C4-2B (cell line): ENCODE data around the gene CYTH3.

Source experiments
- H3K27ac ChIP-seq: fragments of 450-650 bp; 2 replicates; pipeline ENCODE4 v1.5.1; 2017
- ZFX ChIP-seq: fragments of 450-650 bp; IDR thresholded peaks from 2 replicates; pipeline ENCODE4 v1.6.1; 2017
- TF ChIP-seq, protein P1 (sequence below): fragments of 450-650 bp; conservative IDR thresholded peaks from 2 replicates; pipeline ENCODE4 v1.5.1; 2017; ENCODE audit warnings: mild to moderate bottlenecking

Gene CYTH3

DNA sequence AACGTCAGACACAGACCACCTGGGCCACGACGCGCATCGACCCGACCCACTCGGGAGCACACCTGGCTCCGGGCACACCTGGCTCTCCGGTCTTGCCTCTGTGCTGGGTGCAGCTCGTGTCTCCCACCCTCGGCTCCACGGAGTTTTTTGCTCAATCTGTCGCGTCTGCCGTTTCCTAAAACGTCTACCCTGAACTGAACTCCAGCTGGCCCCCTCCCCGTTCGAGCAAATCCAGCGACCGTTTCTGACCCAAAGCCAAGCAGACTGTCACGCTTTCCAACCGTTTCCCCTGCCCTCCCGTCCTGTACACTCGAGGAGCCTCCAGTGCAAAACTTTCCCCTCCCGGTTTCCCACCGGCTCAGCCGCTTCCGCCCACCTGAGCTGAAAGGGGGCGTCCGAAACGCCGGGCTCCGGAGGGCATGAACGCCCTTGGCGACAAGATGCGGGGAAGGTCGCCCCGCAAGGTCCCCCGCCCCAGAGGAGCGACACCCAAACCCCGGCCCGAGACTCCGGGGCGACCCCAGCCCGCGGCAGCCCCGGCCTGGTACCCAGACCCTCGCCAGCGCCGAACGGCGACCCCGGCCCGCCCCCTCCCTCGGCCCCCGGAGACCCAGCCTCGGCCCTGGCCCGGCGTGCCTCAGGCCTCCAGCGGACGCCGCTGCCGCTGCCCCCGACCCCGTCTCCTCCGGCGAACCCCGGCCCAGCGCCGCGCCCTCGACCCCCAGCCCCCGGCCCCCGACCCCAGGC lies 557 bp downstream of the CYTH3 start:
- no peak for TF ChIP-seq ZFX
- TF ChIP-seq, protein P1, sequence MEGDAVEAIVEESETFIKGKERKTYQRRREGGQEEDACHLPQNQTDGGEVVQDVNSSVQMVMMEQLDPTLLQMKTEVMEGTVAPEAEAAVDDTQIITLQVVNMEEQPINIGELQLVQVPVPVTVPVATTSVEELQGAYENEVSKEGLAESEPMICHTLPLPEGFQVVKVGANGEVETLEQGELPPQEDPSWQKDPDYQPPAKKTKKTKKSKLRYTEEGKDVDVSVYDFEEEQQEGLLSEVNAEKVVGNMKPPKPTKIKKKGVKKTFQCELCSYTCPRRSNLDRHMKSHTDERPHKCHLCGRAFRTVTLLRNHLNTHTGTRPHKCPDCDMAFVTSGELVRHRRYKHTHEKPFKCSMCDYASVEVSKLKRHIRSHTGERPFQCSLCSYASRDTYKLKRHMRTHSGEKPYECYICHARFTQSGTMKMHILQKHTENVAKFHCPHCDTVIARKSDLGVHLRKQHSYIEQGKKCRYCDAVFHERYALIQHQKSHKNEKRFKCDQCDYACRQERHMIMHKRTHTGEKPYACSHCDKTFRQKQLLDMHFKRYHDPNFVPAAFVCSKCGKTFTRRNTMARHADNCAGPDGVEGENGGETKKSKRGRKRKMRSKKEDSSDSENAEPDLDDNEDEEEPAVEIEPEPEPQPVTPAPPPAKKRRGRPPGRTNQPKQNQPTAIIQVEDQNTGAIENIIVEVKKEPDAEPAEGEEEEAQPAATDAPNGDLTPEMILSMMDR, result no peak
- H3K27ac ChIP-seq, result peak overlapping the region; percentile 80

DNA sequence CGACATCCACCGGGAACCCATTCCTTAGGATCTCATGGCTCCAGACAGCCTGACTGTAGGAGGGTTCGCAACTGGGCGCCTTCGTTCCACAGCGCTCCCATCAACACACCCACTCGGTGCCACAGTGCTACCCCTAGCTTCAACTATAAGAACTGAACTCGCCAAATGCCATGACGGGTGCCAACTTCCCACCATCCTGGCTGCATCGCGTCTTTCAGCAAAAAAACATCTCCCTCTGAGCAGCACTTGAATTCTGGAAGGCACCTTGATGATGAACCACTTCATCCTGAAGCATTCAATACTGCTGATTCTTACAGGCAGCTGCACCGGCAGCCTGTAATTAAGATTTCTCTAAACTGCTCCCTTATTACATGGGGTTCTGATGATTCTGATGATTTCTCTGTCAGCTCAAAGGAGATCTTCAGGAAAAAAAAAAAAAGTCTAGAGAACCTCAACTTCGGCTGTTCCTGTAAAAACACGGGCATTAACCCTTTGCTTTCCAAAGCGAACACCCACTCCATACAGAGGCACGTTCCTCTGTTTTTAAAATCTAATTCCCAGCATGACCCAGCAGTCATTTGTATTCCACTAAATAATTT lies 1.3 kb downstream of the CYTH3 start:
- no peak for TF ChIP-seq ZFX
- TF ChIP-seq, protein P1, result no peak
- peak overlapping the region; percentile 80 for H3K27ac ChIP-seq

DNA sequence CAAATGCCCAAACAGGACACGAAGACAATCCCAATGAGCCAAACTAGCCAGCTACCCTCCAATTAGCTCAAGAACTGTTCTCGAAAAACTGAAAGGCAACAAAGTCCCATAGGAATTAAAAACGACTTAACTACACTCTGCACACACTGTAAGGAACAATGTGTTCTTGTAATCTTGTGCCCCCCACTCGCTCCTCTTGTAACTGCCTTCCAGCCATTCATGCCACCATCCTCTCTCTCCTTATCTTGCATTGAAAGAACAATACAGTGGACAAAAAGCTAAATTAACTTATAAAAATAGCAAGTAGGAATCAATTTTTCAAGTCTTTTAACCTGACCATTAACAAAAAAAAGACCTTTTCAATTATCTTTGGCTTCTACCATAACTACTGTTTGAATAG lies 2.9 kb downstream of the CYTH3 start:
- H3K27ac ChIP-seq, result peak overlapping the region; percentile 82
- TF ChIP-seq ZFX, result no peak

DNA sequence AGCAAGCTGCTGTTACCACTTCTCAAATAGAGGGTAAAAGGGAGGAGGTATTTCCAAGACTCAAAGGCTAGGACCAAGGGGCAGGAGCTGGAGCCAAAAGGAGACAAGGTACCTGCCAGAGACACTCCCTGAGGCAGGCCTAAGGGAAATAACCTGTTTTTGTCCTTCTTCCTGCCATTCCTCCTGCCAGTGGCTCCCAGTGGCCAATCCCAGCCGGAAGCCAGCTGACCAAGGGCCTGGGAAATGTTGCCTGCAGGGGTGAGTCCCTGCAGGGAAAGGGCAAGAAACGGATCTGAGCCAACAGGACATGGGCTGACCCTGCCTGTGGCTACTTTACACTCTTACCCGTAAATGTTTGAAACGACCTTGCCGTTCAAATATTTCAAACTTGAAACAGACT lies 3.5 kb downstream of the CYTH3 start:
- no peak for TF ChIP-seq ZFX

DNA sequence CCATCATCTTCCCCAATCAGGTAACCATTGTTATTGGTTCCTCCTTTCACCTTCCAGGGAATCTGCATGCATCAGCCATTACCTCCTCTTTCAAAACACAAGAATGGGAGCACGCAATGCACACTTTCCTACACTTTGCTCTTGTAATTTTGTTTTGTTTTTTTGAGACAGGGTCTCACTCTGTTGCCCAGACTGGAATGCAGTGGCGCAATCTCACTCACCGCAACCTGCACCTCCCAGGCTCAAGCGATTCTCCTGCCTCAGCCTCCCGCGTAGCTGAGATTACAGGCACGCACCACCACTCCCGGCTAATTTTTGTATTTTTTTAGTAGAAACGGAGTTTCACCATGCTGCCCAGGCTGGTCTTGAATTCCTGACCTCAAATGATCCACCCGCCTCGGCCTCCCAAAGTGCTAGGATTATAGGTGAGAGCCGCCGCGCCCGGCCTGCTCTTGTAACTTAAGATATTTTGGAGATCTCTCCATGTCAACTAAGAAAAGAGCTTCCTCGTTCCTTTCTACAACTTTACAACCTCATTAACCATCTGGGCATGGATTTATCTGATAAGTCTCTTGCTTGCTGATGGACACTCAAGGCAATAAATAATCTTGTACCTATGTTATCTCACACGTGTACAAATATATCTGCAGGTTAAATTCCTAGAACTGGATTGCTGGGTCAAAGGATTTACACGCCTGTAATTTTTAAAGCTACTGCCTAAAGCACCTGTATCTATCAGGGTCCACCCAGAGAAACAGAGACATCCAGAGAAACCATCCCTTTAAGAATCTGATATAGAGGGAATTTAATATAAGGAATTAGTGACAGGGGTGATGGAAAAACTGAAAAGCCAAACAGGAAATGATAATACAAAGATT lies 4.2 kb downstream of the CYTH3 start:
- H3K27ac ChIP-seq, result peak overlapping the region; percentile 82
- TF ChIP-seq, protein P1, result no peak
- no peak for TF ChIP-seq ZFX

More for the DNA sequence above, 3.5 kb downstream of the CYTH3 start:
- peak overlapping the region; percentile 82 for H3K27ac ChIP-seq

DNA sequence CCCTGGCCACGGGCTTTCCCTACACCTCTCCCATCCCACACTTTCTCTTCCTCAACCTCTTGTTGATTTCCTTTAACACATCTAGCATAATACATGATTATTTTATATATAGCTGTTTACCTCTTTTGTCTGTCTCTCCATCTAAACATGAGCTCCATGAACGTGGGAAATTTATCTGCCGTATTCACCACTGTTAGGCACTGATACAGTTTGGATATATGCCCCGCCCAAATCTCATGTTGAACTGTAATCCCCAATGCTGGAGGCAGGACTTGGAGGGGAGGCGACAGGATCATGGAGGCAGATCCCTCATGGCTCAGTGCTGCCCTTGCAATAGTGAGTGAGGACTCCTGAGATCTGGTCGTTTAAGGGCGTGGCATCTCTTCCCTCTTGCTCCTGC lies 5.7 kb downstream of the CYTH3 start:
- TF ChIP-seq ZFX, result no peak
- TF ChIP-seq, protein P1, result no peak
- H3K27ac ChIP-seq, result no peak overlapping the region; the same call in 1 of the 2 replicates

DNA sequence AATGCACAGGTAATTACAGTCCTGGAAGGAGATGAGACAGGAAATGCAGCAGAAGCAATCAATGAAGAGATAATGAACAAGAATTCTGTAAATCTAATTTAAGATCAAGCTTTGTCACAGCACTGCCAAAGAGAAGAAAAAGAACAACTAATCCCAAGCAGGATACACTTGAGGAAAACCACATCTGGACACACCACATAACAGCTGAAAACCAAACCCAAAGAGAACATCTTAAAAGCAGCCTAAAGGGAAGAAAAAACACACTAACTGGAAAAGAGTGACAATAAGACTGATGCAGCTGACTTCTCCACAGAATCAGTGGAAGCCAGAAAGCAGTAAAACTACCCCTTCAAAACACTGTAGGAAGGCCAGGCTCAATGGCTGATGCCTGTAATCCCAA lies 10.2 kb downstream of the CYTH3 start:
- TF ChIP-seq, protein P1, result no peak
- no peak for TF ChIP-seq ZFX
- H3K27ac ChIP-seq, result no peak overlapping the region

DNA sequence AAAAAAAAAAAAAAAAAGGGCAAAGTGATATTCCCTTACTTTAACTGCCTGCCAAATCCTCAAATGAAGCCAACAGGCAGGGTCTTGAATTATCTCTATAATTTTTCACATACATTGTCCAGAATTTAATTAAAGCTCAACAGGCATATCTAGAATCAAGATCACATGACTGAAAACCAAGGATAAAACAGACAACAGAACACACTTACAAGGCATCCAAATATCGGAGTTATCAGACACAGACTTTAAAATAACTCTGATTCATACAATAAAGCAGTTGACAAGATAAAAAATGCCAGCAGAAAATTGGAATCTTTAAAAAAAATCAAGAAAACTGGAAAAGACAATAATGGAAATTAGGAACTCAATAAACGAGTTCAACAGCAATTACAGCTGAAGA lies 10.7 kb downstream of the CYTH3 start:
- TF ChIP-seq, protein P1, result no peak
- no peak for TF ChIP-seq ZFX
- H3K27ac ChIP-seq, result no peak overlapping the region
